Osteoblast (primary cell): ENCODE data around the gene OVOL2. TPM values are rescaled to one million over a fixed set of nuclear protein-coding genes. Genes with fewer than 3 reads are reported as not detected.
"Not testable (repeated sequence)": the region's sequence is repeated elsewhere in the genome, so short reads cannot be mapped to it uniquely, and the experiment has no call there.

Experiments
- DNase-seq: peaks from one replicate; pipeline ENCODE4 v3.0.0; 2011; ENCODE audit warnings: low spot score, mixed read lengths; ENCODE audit not compliant: insufficient read length; ENCODE audit errors: missing footprints
- H2AFZ ChIP-seq: 2 replicates; pipeline ENCODE4 v1.6.0; 2011; ENCODE audit warnings: mild to moderate bottlenecking, low read length
- H3K27ac ChIP-seq: 2 replicates; pipeline ENCODE4 v1.5.1; 2011; ENCODE audit warnings: mild to moderate bottlenecking, low read depth, low read length, moderate library complexity
- H3K27me3 ChIP-seq: 2 replicates; pipeline ENCODE4 v1.6.0; 2012; ENCODE audit warnings: mild to moderate bottlenecking, control low read depth, inconsistent platforms, low read length, moderate library complexity; ENCODE audit not compliant: insufficient read depth
- H3K36me3 ChIP-seq: 2 replicates; pipeline ENCODE4 v1.5.1; 2011; ENCODE audit warnings: mild to moderate bottlenecking, low read length, control low read depth, moderate library complexity; ENCODE audit not compliant: insufficient read depth
- H3K4me1 ChIP-seq: 2 replicates; pipeline ENCODE4 v1.5.1; 2011; ENCODE audit warnings: mild to moderate bottlenecking, low read length, control low read depth, moderate library complexity; ENCODE audit not compliant: insufficient read depth
- H3K4me2 ChIP-seq: 2 replicates; pipeline ENCODE4 v1.6.0; 2011; ENCODE audit warnings: mild to moderate bottlenecking, low read length; ENCODE audit not compliant: insufficient read depth
- H3K4me3 ChIP-seq: fragments of 200-600 bp; sonication (generic); 3 replicates; pipeline ENCODE4 v1.5.1; 2012; ENCODE audit warnings: mild to moderate bottlenecking, low read length, inconsistent platforms; ENCODE audit not compliant: insufficient read depth
- H3K79me2 ChIP-seq: 2 replicates; pipeline ENCODE4 v1.6.0; 2012; ENCODE audit warnings: mild to moderate bottlenecking, low read length, control low read depth, inconsistent platforms; ENCODE audit not compliant: insufficient read depth
- H3K9me3 ChIP-seq: 2 replicates; pipeline ENCODE4 v1.5.1; 2011; ENCODE audit warnings: low read depth, low read length, control low read depth
- H4K20me1 ChIP-seq: 2 replicates; pipeline ENCODE4 v1.6.0; 2012; ENCODE audit warnings: mild to moderate bottlenecking, low read length, control low read depth; ENCODE audit not compliant: insufficient read depth
- total RNA-seq: library from RNA; depleted of rRNA; stranded (reverse); fragments of >200 nt; gene quantifications from 2 replicates; pipeline ENCODE4 v1.2.3, GENCODE V29; 2012
- TF ChIP-seq, protein P1 (sequence below): IDR thresholded peaks from 2 replicates; pipeline ENCODE4 v1.5.1; 2011; ENCODE audit warnings: mild to moderate bottlenecking, low read depth, low read length, moderate library complexity; ENCODE audit errors: extremely low read depth

OVOL2 gene
- total RNA-seq, 1 donor = not detected

- no peak for DNase-seq
- Histone ChIP-seq H3K9me3 (no peaks in the 10 kb centered on the region), H3K27ac (no peak overlapping the region), H3K4me2 (no peak overlapping the region), H4K20me1 (no peaks in the 10 kb centered on the region), H2AFZ (no peak overlapping the region), H3K79me2 (no peaks in the 10 kb centered on the region), H3K27me3 (no peaks in the 10 kb centered on the region), H3K4me1 (no peaks in the 10 kb centered on the region), H3K36me3 (no peaks in the 10 kb centered on the region), H3K4me3 (no peak overlapping the region)
- TF ChIP-seq, protein P1, sequence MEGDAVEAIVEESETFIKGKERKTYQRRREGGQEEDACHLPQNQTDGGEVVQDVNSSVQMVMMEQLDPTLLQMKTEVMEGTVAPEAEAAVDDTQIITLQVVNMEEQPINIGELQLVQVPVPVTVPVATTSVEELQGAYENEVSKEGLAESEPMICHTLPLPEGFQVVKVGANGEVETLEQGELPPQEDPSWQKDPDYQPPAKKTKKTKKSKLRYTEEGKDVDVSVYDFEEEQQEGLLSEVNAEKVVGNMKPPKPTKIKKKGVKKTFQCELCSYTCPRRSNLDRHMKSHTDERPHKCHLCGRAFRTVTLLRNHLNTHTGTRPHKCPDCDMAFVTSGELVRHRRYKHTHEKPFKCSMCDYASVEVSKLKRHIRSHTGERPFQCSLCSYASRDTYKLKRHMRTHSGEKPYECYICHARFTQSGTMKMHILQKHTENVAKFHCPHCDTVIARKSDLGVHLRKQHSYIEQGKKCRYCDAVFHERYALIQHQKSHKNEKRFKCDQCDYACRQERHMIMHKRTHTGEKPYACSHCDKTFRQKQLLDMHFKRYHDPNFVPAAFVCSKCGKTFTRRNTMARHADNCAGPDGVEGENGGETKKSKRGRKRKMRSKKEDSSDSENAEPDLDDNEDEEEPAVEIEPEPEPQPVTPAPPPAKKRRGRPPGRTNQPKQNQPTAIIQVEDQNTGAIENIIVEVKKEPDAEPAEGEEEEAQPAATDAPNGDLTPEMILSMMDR = no peak
These were observed 32.8 kb upstream of the OVOL2 start for GRCh38 chr20:18090477-18090876.

DNA sequence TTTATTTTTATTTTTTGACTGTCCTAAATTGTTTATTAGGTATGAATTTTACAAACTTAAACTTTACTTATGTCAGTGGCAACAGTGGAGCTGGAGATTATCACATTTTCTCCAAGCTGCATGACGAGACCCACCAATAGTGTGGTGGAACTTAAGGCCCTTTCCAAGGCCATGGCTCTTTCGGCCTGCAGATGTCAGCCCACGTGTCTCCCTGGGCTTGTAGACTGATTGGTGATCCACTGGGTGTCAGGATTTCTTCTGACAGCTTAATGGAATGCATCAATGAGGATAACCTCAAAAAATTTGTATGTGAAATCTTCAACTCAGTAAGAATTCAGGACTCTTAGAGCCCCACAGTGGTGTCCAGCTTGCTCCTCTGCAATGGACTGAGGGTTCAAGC lies 32.3 kb upstream of the OVOL2 start:
- Histone ChIP-seq H3K4me2 (no peak overlapping the region), H3K79me2 (no peaks in the 10 kb centered on the region), H2AFZ (no peak overlapping the region), H3K4me3 (no peak overlapping the region), H3K27ac (no peak overlapping the region), H4K20me1 (no peaks in the 10 kb centered on the region), H3K4me1 (no peaks in the 10 kb centered on the region), H3K27me3 (no peaks in the 10 kb centered on the region), H3K9me3 (no peaks in the 10 kb centered on the region), H3K36me3 (no peaks in the 10 kb centered on the region)
- TF ChIP-seq, protein P1 = no peak
- DNase-seq = no peak

DNA sequence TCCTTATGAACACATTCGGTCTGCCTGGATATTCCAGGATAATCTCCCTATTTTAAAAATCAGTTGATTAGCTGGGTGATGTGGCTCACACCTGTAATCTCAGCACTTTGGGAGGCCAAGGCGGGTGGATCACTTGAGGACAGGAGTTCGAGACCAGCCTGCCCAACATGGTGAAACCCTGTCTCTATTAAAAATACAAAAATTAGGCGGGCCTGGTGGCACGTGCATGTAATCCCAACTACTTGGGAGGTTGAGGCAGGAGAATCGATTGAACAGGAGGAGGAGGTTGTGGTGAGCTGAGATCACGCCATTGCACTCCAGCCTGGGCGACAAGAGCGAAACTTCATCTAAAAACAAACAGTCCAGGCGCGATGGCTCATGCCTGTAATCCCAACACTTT lies 31.1 kb upstream of the OVOL2 start:
- not testable (repeated sequence) for H3K27me3 ChIP-seq, H2AFZ ChIP-seq, DNase-seq, H3K27ac ChIP-seq, H3K4me3 ChIP-seq, H3K4me1 ChIP-seq, H4K20me1 ChIP-seq, H3K36me3 ChIP-seq, H3K9me3 ChIP-seq, H3K79me2 ChIP-seq, H3K4me2 ChIP-seq

DNA sequence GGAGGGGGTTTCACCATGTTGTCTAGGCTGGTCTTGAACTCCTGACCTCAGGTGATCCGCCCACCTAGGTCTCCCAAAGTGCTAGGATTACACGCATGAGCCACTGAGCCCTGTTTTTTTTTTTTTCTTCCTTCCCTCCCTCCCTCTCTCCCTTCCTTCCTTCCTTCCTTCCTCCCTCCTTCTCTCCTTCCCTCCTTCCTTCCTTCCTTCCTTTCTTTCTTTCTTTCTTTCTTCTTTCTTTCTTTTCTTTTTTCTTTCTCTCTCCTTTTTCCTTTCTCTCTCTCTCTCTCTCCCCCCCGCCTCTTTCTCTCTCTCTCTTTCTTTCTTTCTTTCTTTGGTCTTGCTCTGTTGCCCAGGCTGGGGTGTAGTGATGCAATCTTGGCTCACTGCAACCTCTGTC lies 30.6 kb upstream of the OVOL2 start:
- not testable (repeated sequence) for DNase-seq, H3K9me3 ChIP-seq, H3K4me1 ChIP-seq, H2AFZ ChIP-seq, H3K36me3 ChIP-seq, H3K4me2 ChIP-seq, H3K79me2 ChIP-seq, H3K27me3 ChIP-seq, H3K4me3 ChIP-seq, H4K20me1 ChIP-seq, H3K27ac ChIP-seq

GRCh38 chr20:18087054-18087453 lies 29.3 kb upstream of the OVOL2 start:
- Histone ChIP-seq H3K27ac (no peak overlapping the region), H3K79me2 (no peaks in the 10 kb centered on the region), H3K4me2 (no peak overlapping the region), H3K27me3 (no peaks in the 10 kb centered on the region), H4K20me1 (no peaks in the 10 kb centered on the region), H3K4me1 (no peaks in the 10 kb centered on the region), H3K4me3 (no peak overlapping the region), H2AFZ (no peak overlapping the region), H3K36me3 (no peaks in the 10 kb centered on the region), H3K9me3 (no peaks in the 10 kb centered on the region)
- TF ChIP-seq, protein P1 = no peak
- no peak for DNase-seq

DNA sequence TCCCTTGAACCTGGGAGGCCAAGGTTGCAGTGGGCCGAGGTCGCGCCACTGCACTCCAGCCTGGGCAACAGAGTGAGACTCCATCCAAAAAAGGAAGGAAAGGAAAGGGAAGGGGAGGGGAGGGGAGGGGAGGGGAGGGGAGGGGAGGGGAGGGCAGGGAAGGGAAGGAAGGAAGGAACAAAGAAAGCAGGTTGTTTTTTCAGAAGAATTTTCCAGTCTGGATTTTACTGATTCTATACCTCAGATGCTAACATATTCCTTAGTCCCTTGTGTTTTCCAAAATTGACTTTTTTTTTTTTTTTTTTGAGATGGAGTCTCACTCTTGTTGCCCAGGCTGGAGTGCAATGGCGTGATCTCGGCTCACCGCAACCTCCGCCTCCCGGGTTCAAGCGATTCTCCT lies 23.1 kb upstream of the OVOL2 start:
- H3K27ac ChIP-seq, H3K79me2 ChIP-seq, H3K36me3 ChIP-seq: not testable (repeated sequence)

More for the DNA sequence above, 23.1 kb upstream of the OVOL2 start:
- H3K4me3 ChIP-seq, H3K4me2 ChIP-seq, H3K9me3 ChIP-seq, DNase-seq, H2AFZ ChIP-seq, H3K27me3 ChIP-seq, H4K20me1 ChIP-seq, H3K4me1 ChIP-seq: not testable (repeated sequence)
